DMS 273 (cell line): ENCODE data around the gene MTUS2.

Experiments used
- DNase-seq: peaks from one replicate; lab custom pipeline; 2025; ENCODE audit not compliant: unreplicated experiment; lab: John Stamatoyannopoulos, UW

Gene MTUS2

GRCh38 chr13:29537736-29538651 is 717.9 kb downstream of the MTUS2 start:
- no peak for DNase-seq

GRCh38 chr13:29538652-29539040 is 718.5 kb downstream of the MTUS2 start:
- no peak for DNase-seq

- no peak for DNase-seq
These were observed 719.7 kb downstream of the MTUS2 start for GRCh38 chr13:29539856-29540255.

GRCh38 chr13:29540334-29540733 is 720.2 kb downstream of the MTUS2 start:
- no peak for DNase-seq

- DNase-seq: no peak
These were observed 720.7 kb downstream of the MTUS2 start for GRCh38 chr13:29540799-29541198.

GRCh38 chr13:29541400-29541799 is 721.3 kb downstream of the MTUS2 start:
- DNase-seq: no peak

GRCh38 chr13:29542381-29542780 is 722.2 kb downstream of the MTUS2 start:
- DNase-seq: no peak

- DNase-seq: no peak
These were observed 723.4 kb downstream of the MTUS2 start for GRCh38 chr13:29543230-29544215.

GRCh38 chr13:29545988-29546387 is 725.8 kb downstream of the MTUS2 start:
- no peak for DNase-seq

GRCh38 chr13:29546662-29547061 is 726.5 kb downstream of the MTUS2 start:
- DNase-seq: no peak

GRCh38 chr13:29547153-29547552 is 727.0 kb downstream of the MTUS2 start:
- DNase-seq: no peak

- no peak for DNase-seq
These were observed 728.6 kb downstream of the MTUS2 start for GRCh38 chr13:29548722-29549121.

- DNase-seq: no peak
These were observed 730.4 kb downstream of the MTUS2 start for GRCh38 chr13:29550430-29550988.

- no peak for DNase-seq
These were observed 731.1 kb downstream of the MTUS2 start for GRCh38 chr13:29551214-29551613.
